NCI-H2107 treated with DMSO at 0.1 percent for 48 hours (cell line): ENCODE measurements around the gene PODN.

ENCODE experiments used
- DNase-seq: peaks from one replicate; lab custom pipeline; 2025; ENCODE audit not compliant: unreplicated experiment; lab: John Stamatoyannopoulos, UW

PODN gene

DNA sequence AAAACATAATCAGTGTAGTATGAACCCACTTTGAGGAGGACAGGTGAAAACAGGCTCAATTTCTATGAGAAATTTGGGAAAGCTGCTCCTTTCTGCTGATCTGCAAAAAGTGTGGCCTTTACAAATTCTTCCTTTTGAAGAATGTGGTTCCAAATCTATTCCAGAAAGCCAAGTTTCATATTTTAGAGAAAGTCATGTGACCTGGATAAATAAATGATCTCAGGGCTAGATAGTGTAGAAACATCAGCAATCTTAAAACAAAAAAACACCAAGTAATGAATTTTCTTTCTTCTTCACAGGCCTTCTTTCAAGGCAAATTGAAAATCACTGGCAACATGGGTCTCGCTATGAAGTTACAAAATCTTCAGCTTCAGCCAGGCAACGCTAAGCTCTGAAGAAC lies 11.7 kb upstream of the PODN start:
- DNase-seq = no peak

DNA sequence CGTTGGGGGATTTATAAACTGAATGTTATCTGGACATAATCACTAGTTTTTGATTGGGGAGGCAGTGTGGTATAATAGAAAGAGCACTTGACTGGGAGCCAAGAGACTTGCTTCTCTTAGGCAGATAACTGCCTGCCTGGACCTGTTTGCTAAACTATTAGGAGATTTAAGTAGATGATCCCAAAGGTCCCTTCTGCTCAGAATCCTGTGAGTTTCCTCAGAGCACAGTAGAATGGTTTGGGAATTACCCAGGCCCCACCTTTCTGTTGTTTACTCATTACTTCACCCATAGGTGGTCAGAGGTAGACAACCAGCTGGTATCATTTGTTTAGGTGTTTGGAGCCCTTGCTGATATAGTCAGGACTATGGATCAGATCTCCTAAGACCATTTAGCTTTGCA lies 10.3 kb upstream of the PODN start:
- DNase-seq = no peak

DNA sequence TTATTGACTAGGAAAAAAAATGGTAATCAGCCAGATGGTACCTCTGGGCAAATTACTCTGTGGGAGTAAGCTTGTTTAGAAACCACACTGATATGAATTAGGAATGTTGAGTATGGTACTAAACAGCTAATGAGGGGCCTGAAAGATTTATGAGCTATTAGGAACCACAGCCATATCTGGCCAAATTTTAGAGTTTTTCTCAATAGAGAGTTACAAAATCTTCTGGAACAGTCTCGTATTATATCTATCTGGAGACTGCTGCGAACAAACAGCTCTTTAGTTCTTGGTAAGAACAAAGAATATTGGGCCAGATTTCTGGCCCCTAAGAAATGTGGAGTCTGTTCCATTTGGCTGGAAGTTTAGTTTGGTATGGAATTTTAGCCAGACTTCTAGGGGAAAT lies 4.9 kb upstream of the PODN start:
- DNase-seq = no peak

DNA sequence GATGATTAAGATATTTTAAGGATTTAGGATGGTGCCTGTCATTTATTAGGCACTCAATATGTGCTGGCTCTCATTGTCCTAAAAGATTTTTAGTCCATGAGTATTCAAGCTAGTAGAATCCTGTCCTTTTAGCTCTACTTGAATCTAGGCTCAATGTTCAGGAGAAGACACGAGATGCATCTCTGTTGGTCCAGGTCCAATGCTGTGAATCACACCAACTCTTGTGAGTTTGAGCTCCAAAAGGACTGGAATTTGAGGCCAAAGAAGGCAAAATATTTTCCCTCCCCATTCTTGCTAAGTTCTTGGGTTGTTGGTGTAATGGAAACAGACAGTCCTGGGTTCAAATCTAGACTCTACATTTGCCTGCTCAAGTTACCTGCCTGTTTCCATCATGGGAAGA lies 1.4 kb upstream of the PODN start:
- DNase-seq = no peak

DNA sequence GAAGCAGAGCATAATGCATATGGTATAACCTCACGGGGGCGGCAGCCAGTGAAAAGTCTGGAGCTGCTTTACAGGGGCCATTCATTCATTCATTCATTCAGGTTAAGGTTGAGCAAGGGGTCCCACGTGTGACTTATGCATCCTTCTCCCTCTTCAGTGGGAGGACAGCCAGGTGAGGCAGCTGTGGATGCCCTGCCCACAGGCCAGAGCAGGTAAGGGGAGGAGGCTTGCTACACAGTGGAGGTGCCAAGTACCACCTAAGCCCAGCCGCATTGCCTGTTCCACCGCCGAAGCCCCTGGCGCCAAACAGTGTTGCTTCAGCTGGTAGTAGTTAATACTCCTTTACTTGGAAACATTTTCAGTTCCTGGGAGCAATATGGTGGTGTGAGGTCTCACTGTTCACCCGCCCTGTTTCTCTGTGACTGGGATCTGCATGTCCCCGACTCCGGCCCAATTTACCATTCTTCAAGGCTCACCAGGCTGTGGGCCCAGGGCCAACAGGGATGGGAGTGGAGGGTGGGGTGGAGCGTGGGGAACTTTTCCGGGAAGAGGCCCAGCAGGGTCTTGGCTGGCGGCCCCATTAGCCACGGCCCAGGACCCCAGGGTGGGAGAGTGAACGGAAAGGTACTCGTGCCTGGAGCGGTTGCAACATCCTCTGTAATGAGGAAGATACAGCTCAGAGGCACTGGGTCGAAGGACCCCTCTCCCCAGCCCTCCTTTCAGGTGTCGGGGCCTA lies 722 bp upstream of the PODN start:
- no peak for DNase-seq

DNA sequence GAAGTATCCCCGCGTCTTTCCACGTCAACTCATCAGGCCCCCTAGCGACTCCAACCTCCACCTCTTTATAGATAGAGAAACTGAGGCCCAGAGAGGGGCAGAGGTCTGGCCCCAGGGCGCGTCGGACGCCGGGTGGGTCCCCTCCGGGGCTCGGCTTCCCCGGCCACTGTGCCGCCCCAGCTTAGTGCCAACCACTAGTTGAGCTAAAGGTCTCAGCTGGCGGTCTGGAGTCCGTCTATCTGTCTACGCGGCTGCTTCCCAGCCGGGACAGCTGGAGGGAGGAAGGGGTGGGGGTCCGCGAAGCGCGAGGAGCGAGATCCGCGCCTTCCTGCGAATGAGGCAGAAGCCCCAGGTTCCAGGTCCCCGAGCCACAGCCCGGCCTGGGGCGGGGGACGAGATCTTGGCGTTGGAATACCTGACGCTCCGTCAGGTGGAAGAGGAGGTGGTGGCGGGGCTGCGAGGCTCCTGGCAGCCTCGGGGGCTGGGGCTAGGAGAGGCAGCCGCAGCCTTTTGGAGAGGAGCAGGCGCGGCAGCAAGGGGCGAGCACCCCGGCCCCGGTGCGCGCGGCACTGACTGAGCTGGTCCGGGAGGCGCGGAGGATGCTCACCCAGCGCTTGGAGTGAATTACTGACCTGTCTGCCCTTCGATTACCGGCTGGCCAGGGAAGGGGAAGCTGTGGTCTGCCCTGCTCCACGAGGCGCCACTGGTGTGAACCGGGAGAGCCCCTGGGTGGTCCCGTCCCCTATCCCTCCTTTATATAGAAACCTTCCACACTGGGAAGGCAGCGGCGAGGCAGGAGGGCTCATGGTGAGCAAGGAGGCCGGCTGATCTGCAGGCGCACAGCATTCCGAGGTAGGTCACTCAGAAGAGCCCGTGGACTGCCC lies 937 bp downstream of the PODN start:
- DNase-seq = no peak

DNA sequence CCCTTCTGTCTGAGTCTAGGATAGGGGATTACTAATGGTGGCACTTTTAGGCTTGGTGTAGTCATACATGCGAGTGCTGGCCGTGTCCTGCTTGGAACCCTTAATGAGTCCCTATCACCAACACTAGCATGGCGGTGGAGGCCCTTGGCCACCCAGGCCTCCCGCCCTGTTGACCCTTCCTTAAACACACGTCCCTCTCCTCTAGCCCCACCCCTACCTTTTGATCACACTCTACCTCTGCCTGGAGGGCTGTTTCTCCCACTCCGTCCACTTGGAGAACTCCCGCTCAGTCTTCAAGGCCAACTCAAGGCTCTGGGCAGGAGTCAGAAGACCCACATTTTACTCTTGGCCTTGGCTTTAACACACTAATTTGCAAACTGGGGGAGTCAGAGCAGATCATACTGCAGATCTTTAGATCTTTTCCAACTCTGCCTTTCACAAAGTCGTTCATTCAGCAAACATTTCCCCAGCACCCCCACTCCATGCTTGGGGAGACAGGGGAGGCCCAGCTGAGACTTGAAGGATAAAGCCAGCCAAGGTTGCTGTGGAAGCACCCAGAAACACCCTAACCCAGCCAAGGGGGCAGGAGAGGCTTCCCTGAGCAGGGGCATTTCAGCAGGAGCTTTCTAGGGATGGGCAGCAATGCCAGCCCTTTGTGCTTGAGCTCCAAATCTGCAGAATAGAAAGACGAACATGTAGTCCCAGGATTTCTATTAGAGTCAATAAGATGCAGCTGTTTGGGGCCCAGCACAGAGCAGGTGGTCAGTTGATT lies 1.9 kb downstream of the PODN start:
- DNase-seq = no peak

DNA sequence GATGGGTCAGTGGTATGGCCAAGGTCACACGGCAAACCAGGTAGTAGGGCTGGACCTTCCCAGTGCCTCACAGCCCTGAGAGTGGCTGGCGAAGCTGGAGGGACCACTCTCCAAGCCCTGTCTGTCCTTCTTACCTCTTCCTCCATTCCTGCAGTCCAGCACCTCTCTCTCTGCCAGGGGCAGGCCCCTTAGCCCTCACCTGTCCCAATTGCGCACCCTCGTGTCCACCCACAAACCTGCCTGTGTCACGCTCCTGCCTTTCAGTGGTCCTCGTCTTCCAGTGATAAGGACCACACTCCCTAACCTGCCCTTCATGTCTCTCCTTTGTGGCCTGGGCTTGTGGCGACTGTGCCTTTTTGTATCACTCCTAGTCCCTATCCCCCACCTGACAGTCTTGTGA lies 3.4 kb downstream of the PODN start:
- DNase-seq = no peak

DNA sequence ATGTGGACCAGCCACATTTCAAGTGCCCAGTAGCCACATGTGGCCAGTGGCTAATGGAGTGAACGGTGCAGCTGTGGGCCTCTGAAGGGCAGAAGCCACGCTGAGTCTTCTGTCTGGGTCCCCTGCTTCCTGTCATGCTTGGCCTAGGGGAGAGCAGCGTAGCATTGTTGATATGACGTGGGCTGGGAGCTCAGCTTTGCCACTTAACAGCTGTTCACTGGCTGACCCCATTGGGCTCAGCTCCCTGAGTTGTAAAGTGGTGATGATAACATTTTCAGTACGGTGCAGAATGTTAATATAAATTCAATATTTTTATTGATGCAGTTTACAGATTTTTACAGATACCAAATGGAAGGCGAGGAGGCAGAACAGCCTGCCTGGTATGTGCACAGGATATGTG lies 4.5 kb downstream of the PODN start:
- no peak for DNase-seq

DNA sequence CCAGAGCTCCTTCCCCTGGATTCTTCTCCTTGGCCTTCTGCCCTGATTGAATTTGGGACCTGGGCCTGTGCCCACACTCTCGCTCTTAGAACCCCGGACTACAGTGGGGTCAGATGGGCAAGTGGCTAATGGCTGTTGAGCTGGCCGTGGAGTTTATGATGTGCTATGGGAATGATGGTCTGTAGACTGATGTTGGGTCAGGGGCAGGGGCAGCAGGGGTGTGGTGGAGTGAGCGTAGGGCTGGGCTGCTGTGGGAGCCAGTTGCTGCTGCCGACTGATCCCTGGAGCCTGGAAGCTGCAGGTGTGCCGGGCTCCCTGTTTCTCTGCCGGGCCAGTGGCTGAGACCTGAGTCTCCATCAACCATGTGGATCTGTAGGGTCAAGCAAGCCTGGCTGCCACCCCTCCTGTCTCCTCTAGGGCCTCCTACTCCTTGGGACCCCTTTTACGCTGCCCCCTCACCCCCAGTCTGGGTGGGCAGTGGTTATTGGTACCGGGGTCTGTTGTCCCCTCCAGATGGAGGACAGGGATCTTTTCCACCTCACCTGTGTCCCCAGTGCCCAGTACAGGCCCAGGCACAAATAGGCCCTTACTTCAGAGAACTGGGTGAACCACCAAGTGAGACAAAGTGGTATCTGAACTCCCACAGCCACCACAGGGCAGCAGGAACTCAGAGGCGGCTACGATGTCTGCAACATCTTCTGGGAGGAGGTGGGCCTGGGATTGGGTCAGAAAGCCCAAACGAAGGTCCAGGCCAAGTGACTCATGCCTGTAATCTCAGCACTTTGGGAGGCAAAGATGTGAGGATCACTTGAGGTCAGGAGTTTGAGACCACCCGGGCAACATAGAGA lies 5.1 kb downstream of the PODN start:
- DNase-seq = no peak

DNA sequence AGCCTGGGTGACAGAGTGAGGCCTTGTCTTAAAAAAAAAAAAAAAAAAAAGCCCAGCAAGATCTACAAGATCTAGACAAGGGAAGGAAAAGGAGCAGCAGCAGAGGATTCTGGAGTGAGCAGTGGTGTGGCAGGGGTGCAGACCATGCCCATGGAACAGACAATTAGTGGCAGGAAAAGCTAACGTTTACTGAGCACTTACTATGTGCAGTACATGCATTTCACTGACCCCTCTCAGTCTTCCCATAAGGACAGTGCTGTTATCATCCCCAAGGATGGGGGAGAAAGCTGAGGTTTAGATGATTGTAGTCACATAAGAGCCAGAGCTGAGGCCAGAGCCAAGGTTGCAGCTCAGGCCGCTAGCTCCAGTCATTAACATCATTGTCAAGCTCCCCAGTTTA lies 5.9 kb downstream of the PODN start:
- DNase-seq = no peak

DNA sequence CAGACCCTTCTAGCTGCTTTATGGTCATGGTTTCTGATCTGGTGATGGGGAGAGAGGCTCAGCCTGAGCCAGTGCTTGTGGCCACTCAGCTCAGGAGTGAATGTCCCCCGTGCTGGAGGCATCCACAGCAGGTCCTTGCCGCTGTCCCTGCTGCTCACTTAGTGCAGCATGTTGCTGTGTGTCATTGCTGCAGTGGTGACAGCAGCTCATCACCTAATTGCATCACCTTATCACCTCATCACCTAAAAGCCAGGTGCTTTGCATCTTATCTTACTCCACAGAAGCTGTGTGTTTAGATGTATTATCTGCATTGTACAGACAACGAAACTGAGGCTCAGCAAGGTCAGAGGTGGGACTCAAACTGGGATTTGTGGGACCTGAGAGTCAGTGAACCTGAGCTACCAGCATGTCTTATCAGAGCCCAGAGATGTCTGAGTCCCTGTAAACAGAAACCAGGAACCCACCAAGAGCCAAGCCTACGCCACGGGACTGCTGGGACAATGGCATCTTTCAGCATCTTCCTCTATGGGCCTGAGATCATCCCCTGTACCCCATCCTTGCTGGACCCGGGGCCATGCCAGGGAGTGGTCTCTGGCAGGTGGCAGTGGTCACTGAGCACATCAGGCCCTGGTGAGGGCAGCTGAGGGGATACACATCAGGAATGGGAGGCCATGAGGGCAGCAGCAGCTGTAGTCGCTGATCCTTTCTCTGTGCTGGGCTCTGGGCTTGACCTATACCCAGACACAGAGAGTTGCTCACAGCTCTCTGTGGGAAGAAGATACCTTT lies 6.5 kb downstream of the PODN start:
- no peak for DNase-seq

DNA sequence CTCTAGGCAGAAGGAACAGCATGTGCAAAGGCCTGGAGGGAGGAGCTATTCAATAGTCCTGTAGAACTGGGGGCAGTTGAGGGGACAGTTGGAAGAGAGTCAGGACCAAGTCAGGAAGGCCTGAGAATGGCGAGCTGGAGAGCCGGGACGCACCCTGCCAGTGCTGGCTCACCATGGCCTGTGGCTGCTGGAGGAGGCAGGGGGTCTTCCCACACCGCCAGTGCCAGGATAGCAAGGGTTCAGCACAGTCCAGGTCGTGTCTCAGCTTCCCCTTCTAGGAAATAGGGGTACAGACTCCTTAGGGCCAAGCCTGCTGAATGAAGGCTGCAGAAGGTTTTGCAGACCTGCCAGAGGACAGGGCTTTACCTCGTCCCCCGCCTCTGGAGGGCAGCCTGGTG lies 7.3 kb downstream of the PODN start:
- no peak for DNase-seq

DNA sequence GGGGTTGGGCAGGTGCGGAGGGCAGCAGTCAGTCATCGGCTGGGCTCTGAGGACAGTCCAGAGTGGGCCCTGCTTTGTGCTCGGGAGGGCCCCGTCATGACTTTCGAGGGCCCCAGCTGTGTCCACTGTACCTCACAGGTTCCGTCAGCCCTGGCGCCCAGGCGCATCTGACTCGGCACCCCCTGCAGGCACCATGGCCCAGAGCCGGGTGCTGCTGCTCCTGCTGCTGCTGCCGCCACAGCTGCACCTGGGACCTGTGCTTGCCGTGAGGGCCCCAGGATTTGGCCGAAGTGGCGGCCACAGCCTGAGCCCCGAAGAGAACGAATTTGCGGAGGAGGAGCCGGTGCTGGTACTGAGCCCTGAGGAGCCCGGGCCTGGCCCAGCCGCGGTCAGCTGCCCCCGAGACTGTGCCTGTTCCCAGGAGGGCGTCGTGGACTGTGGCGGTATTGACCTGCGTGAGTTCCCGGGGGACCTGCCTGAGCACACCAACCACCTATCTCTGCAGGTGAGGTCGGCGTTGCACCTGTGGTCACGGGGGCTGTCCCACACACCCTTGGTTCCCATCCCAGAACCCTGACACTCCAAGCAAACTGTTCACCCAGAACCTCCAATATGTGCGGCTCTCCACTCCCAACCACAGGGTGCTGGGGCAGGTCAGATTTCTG lies 7.8 kb downstream of the PODN start:
- no peak for DNase-seq

DNA sequence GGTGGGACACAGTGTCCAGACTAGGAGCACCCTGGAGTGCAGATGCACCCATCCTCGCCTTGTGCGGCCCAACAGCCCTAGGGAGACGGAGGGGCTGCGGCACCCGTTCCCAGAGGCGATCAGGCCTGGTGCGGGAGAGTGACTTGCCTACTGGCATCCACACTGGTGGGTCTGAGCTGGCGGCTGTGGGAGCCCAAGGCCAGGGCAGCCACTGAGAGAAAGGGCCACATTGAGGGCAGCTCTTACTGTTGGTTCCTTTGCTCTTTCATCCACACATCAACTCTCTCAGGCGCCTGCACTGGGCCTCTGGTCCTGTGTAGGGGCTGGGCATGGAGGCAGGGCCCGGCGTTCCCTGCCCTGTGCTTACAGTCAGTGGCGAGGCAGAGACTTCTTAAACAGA lies 8.6 kb downstream of the PODN start:
- no peak for DNase-seq

DNA sequence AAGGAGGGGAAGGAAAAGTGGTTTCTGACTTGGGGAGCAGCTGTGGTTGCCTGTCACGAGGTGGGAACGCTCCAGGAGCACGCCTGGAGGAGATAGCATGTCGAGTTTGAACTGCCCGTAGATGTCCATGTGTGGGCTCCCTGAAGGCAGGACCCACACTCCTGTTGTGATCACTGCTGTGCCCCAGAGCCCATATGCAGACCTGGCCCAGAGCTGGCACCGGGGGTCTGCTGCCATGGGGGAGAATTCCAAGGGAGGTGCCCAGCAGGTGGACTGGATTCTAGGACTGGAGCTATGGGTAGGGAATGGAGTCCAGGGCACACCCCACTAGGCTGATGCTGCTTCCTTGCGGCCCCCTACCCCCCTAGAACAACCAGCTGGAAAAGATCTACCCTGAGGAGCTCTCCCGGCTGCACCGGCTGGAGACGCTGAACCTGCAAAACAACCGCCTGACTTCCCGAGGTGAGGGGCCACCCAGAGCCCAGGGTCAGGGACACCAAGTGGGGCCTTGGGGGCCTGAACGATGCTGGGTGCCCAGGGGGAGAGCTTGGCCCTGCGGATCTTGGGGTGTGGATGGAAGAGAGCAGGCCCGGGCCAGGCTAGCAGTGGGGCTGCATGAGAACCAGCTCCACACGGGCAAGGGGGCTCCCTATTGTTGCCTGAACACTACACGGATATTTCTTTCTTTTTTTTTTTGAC lies 9.3 kb downstream of the PODN start:
- DNase-seq = no peak

DNA sequence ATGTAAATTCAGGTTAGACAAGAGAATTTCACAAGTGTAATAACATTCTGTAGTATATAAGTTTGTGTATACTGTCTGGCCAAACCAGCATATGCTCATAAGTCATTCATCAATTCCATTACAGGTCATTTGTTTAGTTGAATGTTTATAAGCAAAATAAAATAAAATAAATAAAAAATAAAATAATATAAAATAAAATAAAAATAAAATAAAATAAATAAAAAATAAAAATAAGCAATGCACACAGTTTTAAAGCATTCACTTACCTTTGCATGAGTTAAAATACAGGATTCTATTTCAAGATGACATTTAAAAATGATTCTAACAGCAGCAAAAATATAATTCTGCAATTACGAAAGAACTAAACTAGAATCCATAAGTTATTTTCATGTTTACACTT lies 9.9 kb downstream of the PODN start:
- DNase-seq = no peak

DNA sequence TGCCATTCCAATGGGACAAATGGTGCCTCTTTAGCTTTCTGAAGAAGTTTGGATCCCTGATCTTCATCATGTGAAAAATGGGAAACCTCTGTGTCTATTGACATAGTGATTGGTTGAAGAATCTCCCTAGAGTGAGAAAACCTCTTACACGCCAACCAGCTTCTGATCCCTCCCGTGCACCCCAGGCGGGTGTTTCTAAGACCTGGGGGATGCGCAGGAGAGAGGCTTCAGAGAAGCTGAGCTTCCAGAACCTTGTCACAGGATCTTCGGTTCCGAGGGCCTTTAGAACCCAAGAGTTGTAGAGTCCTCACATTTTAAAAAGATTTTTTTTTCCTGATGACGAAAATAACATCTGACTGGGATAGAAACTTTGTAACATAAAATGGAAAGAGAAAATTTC lies 11.3 kb downstream of the PODN start:
- DNase-seq = no peak

DNA sequence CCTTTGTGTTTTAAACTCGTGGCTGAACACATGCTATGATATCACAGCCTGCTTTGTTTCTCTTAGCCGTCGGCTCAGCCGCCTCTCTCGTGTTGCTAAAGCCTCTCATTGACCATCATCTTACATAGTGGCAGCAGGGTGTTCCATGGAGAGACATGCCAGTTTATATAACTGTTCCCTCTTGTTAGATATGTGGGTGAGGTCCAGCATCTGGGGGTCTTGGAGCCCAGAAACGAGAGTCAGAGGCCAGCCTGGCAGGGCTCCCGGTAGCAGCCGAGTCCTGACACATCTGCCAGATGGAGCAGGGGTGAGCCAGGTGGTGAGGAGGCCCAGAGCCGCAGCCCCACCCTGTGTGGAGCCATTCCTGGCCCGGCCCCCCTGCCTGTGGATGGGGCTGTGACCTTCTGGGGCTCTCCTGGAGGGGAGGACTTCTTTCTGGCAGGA lies 11.9 kb downstream of the PODN start:
- no peak for DNase-seq
